Liver (tissue), 9 donors: ENCODE data around the gene LYPD3. TPM values are rescaled to one million over a fixed set of nuclear protein-coding genes. Genes with fewer than 3 reads are reported as not detected.

Experiments
- DNase-seq: peaks from one replicate; pipeline ENCODE4 v3.0.0-alpha.2; 2017; ENCODE audit warnings: low spot score
- H3K27ac ChIP-seq, 2 donors: one replicate each; pipeline ENCODE4 v1.7.0; 2013; ENCODE audit warnings: inconsistent platforms in 2 of 2, low read length in 2 of 2, control low read depth in 1 of 2, low read depth in 1 of 2, mild to moderate bottlenecking in 1 of 2
- H3K27me3 ChIP-seq, 4 donors: one replicate each; pipeline versions ENCODE4 v1.6.1 to v1.7.0; 2013; ENCODE audit warnings: low read length in 3 of 4, inconsistent platforms in 1 of 4, mild to moderate bottlenecking in 1 of 4, moderate library complexity in 1 of 4; ENCODE audit not compliant: control insufficient read depth in 4 of 4, insufficient read depth in 4 of 4
- H3K36me3 ChIP-seq, 4 donors: one replicate each; pipeline versions ENCODE4 v1.6.1 to v1.7.0; 2013; ENCODE audit warnings: low read length in 3 of 4, mild to moderate bottlenecking in 3 of 4, low read depth in 1 of 4, moderate library complexity in 1 of 4; ENCODE audit not compliant: control insufficient read depth in 4 of 4, insufficient read depth in 3 of 4
- H3K4me1 ChIP-seq, 4 donors: one replicate each; pipeline versions ENCODE4 v1.6.1 to v1.7.0; 2013; ENCODE audit warnings: low read length in 3 of 4, mild to moderate bottlenecking in 3 of 4, moderate library complexity in 1 of 4; ENCODE audit not compliant: control insufficient read depth in 4 of 4, insufficient read depth in 4 of 4
- H3K4me3 ChIP-seq, 3 donors: one replicate each; pipeline versions ENCODE4 v1.6.1 to v1.7.0; 2013; ENCODE audit warnings: low read length in 3 of 3, control low read depth in 1 of 3, low read depth in 1 of 3, mild to moderate bottlenecking in 1 of 3
- H3K9ac ChIP-seq, 2 donors: one replicate each; pipeline ENCODE4 v1.7.0; 2013; ENCODE audit warnings: low read length in 2 of 2, mild to moderate bottlenecking in 2 of 2, moderate library complexity in 2 of 2, control low read depth in 1 of 2, low read depth in 1 of 2
- H3K9me3 ChIP-seq, 4 donors: one replicate each; pipeline versions ENCODE4 v1.6.1 to v1.7.0; 2013; ENCODE audit warnings: low read length in 3 of 4; ENCODE audit not compliant: control insufficient read depth in 4 of 4
- CTCF ChIP-seq: fragments of 150-350 bp; IDR thresholded peaks from 2 replicates; pipeline ENCODE4 v1.5.1; 2017; ENCODE audit warnings: improper control_type of control experiment, low read depth, low read length; ENCODE audit not compliant: missing input control
- FOXA1 ChIP-seq: IDR thresholded peaks from 2 replicates; pipeline ENCODE4 v1.6.1; 2016; ENCODE audit warnings: antibody characterized with exemption
- FOXA2 ChIP-seq: IDR thresholded peaks from 2 replicates; pipeline ENCODE4 v1.6.1; 2016; ENCODE audit warnings: antibody characterized with exemption
- GABPA ChIP-seq, 2 donors: IDR thresholded peaks in 1 of 2; conservative IDR thresholded peaks in 1 of 2; 2 replicates each; pipeline ENCODE4 v1.6.1; 2016; ENCODE audit warnings: antibody characterized with exemption in 2 of 2, mild to moderate bottlenecking in 1 of 2, moderate library complexity in 1 of 2
- HNF4A ChIP-seq, 2 donors: conservative IDR thresholded peaks; 2 replicates each; pipeline ENCODE4 v1.6.1; 2016; ENCODE audit warnings: antibody characterized with exemption in 2 of 2, mild to moderate bottlenecking in 2 of 2
- HNF4G ChIP-seq: IDR thresholded peaks from 2 replicates; pipeline ENCODE4 v1.6.1; 2016; ENCODE audit warnings: antibody characterized with exemption
- JUND ChIP-seq, 2 donors: IDR thresholded peaks; 2 replicates each; pipeline ENCODE4 v1.6.1; 2016; ENCODE audit warnings: antibody characterized with exemption in 2 of 2
- RAD21 ChIP-seq, 2 donors: IDR thresholded peaks; 2 replicates each; pipeline ENCODE4 v1.6.1; 2016; ENCODE audit warnings: antibody characterized with exemption in 2 of 2, mild to moderate bottlenecking in 2 of 2
- TAF1 ChIP-seq: conservative IDR thresholded peaks from 2 replicates; pipeline ENCODE4 v1.6.1; 2016; ENCODE audit warnings: antibody characterized with exemption, mild to moderate bottlenecking
- YY1 ChIP-seq: IDR thresholded peaks from 2 replicates; pipeline ENCODE4 v1.6.1; 2016; ENCODE audit warnings: antibody characterized with exemption, mild to moderate bottlenecking
- WGBS: extraction: QIAGEN DNeasy Blood & Tissue Kit; methylation state at CpG from one replicate; pipeline ENCODE4 v1.1.7; 2013; 5-methylcytosine and 5-hydroxymethylcytosine counted together
- polyA plus RNA-seq, 2 donors: library from polyadenylated mRNA; stranded (reverse) in 1 of 2; unstranded in 1 of 2; fragments of 200-250 nt in 1 of 2; fragments of >200 nt in 1 of 2; fragmentation: Nextera tagmentation in 1 of 2; extraction: Ambion mirVana in 1 of 2; gene quantifications; one replicate each; pipeline versions ENCODE4 v1.2.1 to v1.2.3, GENCODE V29; 2013 to 2015
- total RNA-seq, 2 donors: library from RNA; depleted of rRNA; stranded (reverse); fragments of >200 nt; gene quantifications; one replicate each; pipeline ENCODE4 v1.2.3, GENCODE V29; 2014
- TF ChIP-seq, protein P1 (sequence below): IDR thresholded peaks from 2 replicates; pipeline ENCODE4 v1.6.1; 2016; ENCODE audit warnings: antibody characterized with exemption
- TF ChIP-seq, protein P2 (sequence below): IDR thresholded peaks from 2 replicates; pipeline ENCODE4 v1.6.1; 2016; ENCODE audit warnings: antibody characterized with exemption, mild to moderate bottlenecking
- donor health status: healthy.
- donor health status: healthy.
- donor health status: healthy.
- donor health status: healthy.
- donor health status: healthy.

LYPD3 gene
- total and polyA plus RNA-seq, 4 donors: 0.08 to 0.38 (median 0.18) TPM

GRCh38 chr19:43446746-43447489 is 18.5 kb downstream of the LYPD3 start:
- H3K36me3 ChIP-seq: no peaks in the 10 kb centered on the region
- H3K9me3 ChIP-seq: no peaks in the 10 kb centered on the region
- H3K4me3 ChIP-seq: no peak overlapping the region
- no peaks in the 10 kb centered on the region for H3K27me3 ChIP-seq
- WGBS: 24% methylated on average over 14 of the region's 14 CpGs
- H3K4me1 ChIP-seq: no peaks in the 10 kb centered on the region
- TF ChIP-seq FOXA1 (no peak), JUND (IDR thresholded peaks at IDR 0.05) (no peak), YY1 (no peak), GABPA (IDR thresholded peaks at IDR 0.05 in 1 of 2, conservative IDR thresholded peaks at IDR 0.05 in 1 of 2) (no peak), CTCF (peak; percentile 97), RAD21 (IDR thresholded peaks at IDR 0.05) (peak; percentile 99), HNF4A (conservative IDR thresholded peaks at IDR 0.05) (no peak), HNF4G (no peak)
- TF ChIP-seq, protein P1, sequence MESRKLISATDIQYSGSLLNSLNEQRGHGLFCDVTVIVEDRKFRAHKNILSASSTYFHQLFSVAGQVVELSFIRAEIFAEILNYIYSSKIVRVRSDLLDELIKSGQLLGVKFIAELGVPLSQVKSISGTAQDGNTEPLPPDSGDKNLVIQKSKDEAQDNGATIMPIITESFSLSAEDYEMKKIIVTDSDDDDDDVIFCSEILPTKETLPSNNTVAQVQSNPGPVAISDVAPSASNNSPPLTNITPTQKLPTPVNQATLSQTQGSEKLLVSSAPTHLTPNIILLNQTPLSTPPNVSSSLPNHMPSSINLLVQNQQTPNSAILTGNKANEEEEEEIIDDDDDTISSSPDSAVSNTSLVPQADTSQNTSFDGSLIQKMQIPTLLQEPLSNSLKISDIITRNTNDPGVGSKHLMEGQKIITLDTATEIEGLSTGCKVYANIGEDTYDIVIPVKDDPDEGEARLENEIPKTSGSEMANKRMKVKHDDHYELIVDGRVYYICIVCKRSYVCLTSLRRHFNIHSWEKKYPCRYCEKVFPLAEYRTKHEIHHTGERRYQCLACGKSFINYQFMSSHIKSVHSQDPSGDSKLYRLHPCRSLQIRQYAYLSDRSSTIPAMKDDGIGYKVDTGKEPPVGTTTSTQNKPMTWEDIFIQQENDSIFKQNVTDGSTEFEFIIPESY: no peak
- H3K9ac ChIP-seq: no peak overlapping the region
- no peak overlapping the region for H3K27ac ChIP-seq
- peak; percentile 78 for DNase-seq

DNA sequence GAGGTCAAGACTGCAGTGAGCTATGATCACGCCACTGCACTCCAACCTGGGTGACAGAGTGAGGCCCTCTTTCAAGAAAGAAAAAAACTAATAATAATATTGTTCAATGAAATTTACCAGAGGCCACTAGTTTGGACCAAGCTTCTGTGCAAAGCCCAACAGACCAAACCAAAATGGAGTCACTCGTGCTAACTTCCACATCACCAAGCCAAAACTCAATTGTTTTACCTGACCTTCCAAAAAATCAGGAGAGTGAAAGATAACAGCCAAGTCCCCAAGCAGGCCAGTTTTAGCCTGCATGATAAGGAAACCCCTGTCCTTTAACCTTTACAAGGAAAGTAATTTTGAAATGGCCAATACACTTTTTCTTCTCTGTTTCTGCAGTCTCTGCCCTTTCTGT is 20.0 kb downstream of the LYPD3 start:
- Histone ChIP-seq H3K27me3 (no peaks in the 10 kb centered on the region), H3K9me3 (no peaks in the 10 kb centered on the region), H3K36me3 (no peaks in the 10 kb centered on the region), H3K4me3 (no peak overlapping the region), H3K4me1 (no peaks in the 10 kb centered on the region), H3K27ac (no peak overlapping the region), H3K9ac (no peak overlapping the region)
- 92% methylated on average over 2 of the region's 2 CpGs for WGBS
- DNase-seq: no peak
- TF ChIP-seq HNF4A (conservative IDR thresholded peaks at IDR 0.05): no peak
- TF ChIP-seq FOXA2: no peak
- no peak for TF ChIP-seq CTCF
- TF ChIP-seq, protein P1: no peak
- TF ChIP-seq, protein P2, sequence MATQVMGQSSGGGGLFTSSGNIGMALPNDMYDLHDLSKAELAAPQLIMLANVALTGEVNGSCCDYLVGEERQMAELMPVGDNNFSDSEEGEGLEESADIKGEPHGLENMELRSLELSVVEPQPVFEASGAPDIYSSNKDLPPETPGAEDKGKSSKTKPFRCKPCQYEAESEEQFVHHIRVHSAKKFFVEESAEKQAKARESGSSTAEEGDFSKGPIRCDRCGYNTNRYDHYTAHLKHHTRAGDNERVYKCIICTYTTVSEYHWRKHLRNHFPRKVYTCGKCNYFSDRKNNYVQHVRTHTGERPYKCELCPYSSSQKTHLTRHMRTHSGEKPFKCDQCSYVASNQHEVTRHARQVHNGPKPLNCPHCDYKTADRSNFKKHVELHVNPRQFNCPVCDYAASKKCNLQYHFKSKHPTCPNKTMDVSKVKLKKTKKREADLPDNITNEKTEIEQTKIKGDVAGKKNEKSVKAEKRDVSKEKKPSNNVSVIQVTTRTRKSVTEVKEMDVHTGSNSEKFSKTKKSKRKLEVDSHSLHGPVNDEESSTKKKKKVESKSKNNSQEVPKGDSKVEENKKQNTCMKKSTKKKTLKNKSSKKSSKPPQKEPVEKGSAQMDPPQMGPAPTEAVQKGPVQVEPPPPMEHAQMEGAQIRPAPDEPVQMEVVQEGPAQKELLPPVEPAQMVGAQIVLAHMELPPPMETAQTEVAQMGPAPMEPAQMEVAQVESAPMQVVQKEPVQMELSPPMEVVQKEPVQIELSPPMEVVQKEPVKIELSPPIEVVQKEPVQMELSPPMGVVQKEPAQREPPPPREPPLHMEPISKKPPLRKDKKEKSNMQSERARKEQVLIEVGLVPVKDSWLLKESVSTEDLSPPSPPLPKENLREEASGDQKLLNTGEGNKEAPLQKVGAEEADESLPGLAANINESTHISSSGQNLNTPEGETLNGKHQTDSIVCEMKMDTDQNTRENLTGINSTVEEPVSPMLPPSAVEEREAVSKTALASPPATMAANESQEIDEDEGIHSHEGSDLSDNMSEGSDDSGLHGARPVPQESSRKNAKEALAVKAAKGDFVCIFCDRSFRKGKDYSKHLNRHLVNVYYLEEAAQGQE: no peak
- no peak for TF ChIP-seq TAF1
- TF ChIP-seq FOXA1: no peak
